OCI-LY1 (cell line): ENCODE measurements around the gene PARP3.

Experiments
- EZH2 ChIP-seq: fragments of 200-600 bp; sonication (generic), shearing (Covaris generic); IDR thresholded peaks from 2 replicates; pipeline ENCODE4 v1.8.0; 2017; ENCODE audit warnings: borderline replicate concordance, mixed run types, mild to moderate bottlenecking, antibody characterized with exemption, low read length, moderate library complexity, mixed read lengths
- TF ChIP-seq, protein P1 (sequence below): fragments of 200-600 bp; sonication (generic), shearing (Covaris generic); IDR thresholded peaks from 2 replicates; pipeline ENCODE4 v1.5.1; 2017; ENCODE audit warnings: mild to moderate bottlenecking, antibody characterized with exemption, low read length, moderate library complexity, mixed read lengths

DNA sequence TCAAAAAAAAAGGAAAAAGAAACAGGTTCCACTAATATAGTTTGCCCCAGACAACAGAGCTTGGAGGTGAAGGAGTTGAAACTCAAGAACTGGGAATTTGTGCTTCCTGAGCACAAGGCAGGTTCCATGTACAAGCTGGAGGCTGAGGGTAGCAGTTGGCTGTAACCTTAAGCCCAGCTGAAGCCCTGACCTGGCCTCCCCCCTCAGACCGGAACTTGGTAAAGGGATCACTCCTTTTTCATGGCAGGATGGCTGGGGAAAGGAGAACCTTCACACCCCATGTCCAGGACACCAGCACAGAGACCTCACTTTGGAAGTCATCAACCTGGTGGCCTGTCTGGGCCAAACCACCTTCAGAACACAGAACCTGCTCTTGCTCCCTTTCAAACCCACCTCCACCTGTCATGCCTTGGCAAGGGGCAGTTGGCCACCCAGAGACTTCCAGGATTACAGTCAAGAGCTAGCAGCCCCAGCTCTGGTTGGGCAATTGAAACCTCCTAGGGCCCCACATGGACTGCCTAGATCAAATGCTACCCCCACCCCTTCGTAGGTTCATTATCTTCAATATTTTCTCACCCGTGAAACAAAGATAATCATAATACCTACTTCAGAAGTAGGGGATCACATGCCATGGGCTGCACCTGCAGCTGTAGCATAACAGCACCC is 50.0 kb downstream of the PARP3 start:
- TF ChIP-seq, protein P1, sequence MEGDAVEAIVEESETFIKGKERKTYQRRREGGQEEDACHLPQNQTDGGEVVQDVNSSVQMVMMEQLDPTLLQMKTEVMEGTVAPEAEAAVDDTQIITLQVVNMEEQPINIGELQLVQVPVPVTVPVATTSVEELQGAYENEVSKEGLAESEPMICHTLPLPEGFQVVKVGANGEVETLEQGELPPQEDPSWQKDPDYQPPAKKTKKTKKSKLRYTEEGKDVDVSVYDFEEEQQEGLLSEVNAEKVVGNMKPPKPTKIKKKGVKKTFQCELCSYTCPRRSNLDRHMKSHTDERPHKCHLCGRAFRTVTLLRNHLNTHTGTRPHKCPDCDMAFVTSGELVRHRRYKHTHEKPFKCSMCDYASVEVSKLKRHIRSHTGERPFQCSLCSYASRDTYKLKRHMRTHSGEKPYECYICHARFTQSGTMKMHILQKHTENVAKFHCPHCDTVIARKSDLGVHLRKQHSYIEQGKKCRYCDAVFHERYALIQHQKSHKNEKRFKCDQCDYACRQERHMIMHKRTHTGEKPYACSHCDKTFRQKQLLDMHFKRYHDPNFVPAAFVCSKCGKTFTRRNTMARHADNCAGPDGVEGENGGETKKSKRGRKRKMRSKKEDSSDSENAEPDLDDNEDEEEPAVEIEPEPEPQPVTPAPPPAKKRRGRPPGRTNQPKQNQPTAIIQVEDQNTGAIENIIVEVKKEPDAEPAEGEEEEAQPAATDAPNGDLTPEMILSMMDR, result no peak
- TF ChIP-seq EZH2, result no peak
